22Rv1 (cell line): ENCODE results near the gene DDX27.

Experiments used
- H3K27ac ChIP-seq: fragments of 450-650 bp; 2 replicates; pipeline ENCODE4 v1.5.1; 2017
- CTCF ChIP-seq: fragments of 450-650 bp; IDR thresholded peaks from 2 replicates; pipeline ENCODE4 v1.5.1; 2017; ENCODE audit warnings: mild to moderate bottlenecking
- ZFX ChIP-seq: fragments of 450-650 bp; IDR thresholded peaks from 2 replicates; pipeline ENCODE4 v1.6.1; 2017; ENCODE audit warnings: antibody characterized with exemption, borderline replicate concordance

The DDX27 gene

GRCh38 chr20:49248879-49249665 lies 29.9 kb downstream of the DDX27 start:
- TF ChIP-seq ZFX (no peak), CTCF (no peak)
- no peak overlapping the region for H3K27ac ChIP-seq

DNA sequence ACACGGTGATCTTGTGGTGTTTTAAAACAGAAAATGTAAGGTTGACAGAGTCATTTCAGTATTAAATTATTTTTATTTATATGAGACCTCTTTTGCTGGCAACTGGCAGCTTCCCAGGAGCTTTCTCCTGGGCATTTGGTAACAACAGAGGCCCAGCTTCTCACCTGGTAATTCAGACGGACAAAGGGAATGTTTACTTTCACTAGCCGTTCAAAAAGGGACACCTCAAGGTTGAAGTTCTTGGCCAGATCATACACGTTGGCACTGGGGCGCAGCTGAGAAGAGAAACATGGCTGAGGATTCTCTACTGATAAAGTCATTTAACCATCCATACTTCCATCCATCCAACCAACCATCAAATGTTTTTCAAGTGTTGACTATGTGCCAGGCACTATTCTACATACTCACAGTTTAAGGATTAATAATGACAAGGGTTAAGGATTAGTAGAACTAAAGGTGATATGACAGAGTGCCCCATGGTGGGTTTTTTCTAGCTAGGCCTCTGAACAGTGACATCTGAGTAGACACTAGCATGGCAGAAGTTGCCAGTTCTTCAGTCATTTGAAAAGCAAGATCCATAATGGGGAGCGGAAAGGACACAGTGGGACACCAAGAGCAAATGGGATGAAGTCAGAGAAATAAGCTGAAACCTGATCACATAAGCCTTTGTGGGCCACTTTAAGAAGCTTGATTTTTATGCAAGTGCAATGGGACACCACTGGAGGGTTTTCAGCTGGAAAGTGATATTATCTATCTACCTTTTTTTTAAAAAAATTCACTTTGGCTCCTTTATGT lies 33.5 kb downstream of the DDX27 start:
- TF ChIP-seq CTCF (no peak), ZFX (no peak)

DNA sequence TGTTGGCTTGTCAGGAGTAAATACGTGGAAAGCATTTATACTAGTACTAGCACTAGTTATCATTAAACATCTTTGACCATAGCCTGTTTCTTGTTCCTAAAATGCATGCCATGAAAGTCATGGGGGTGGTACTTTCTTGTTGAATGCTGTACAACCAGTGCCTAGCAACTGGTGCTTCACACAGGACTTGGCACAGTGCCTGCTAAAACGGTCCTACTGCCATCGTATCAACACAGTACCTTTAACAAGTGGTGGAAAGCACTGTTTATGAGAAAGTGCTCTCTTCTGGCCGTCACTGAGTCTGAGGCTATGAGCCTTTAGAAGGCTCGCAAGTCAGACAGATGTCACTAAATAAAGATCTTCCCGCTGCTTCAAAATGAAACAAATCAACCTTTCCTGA lies 37.0 kb downstream of the DDX27 start:
- H3K27ac ChIP-seq: no peak overlapping the region
- TF ChIP-seq ZFX: no peak
- TF ChIP-seq CTCF: no peak

More for the DNA sequence above, 33.5 kb downstream of the DDX27 start:
- no peak overlapping the region for H3K27ac ChIP-seq

GRCh38 chr20:49259284-49259683 lies 40.1 kb downstream of the DDX27 start:
- no peak overlapping the region for H3K27ac ChIP-seq
- TF ChIP-seq ZFX: no peak
- TF ChIP-seq CTCF: no peak

- no peak overlapping the region for H3K27ac ChIP-seq
- TF ChIP-seq CTCF (no peak), ZFX (no peak)
Measured at GRCh38 chr20:49259799-49260198, 40.6 kb downstream of the DDX27 start.

GRCh38 chr20:49260218-49260617 lies 41.0 kb downstream of the DDX27 start:
- H3K27ac ChIP-seq: no peak overlapping the region
- TF ChIP-seq CTCF (no peak), ZFX (no peak)

DNA sequence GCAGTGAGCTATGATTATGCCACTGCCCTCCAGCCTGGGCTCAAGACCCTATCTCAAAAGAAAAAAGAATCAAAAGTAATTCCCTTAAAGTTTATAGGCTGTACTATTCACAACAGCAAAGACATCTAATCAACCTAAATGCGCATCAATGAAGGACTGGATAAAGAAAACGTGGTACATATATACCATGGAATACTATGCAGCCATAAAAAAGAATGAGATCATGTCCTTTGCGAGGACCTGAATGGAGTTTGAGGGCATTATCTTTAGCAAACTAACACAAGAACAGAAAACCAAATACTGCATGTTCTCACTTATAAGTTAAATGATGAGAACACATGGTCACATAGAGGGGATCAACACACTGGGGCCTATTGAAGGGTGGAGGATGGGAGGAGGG lies 42.0 kb downstream of the DDX27 start:
- TF ChIP-seq CTCF: no peak
- no peak for TF ChIP-seq ZFX

More for the DNA sequence above, 42.0 kb downstream of the DDX27 start:
- no peak overlapping the region for H3K27ac ChIP-seq
